Measurements from ENCODE around the gene PAX2.

PAX2 gene

DNA sequence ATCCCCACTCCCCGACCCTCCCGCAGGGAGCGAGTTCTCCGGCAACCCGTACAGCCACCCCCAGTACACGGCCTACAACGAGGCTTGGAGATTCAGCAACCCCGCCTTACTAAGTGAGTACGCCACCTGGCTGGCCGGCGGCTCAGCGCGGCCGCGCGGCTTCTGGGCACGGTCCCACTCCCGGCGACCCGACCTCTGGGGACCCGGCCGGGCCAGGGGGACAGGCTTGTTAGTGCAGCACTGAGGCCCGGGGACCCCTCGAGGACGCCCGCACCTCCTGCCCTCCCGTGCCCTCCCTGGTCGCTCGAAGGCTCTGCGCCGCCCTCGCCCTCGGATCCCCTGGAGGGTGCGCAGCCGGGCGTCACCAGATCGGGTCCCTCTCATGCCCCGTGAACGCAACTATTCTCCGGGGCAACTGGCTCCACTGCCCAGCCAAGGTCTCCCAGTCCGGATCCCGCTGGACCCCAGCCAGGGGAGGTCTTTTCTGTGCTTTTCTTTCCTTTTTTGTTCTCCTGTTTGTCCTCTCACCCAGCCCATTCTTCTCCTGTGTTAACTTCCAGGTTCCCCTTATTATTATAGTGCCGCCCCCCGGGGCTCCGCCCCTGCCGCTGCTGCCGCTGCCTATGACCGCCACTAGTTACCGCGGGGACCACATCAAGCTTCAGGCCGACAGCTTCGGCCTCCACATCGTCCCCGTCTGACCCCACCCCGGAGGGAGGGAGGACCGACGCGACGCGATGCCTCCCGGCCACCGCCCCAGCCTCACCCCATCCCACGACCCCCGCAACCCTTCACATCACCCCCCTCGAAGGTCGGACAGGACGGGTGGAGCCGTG, 81.8 kb downstream of the PAX2 start:
- Histone ChIP-seq H3K9me3 (ENCODE audit: control insufficient read depth, low read length) (no peaks in the 10 kb centered on the region), H3K27ac (ENCODE audit: insufficient read depth, low read length, poor library complexity, severe bottlenecking) (no peak overlapping the region), H3K36me3 (ENCODE audit: control insufficient read depth, insufficient read depth, low read length) (no peaks in the 10 kb centered on the region), H3K4me1 (ENCODE audit: control insufficient read depth, insufficient read depth, low read length, poor library complexity, severe bottlenecking) (peaks cover 34% of the 10 kb centered on the region), H3K27me3 (replicated peaks; ENCODE audit: control insufficient read depth, insufficient read depth, low read length, poor library complexity, severe bottlenecking) (peaks cover 68% of the 10 kb centered on the region), H3K4me3 (ENCODE audit: insufficient read depth, low read depth, low read length, poor library complexity, severe bottlenecking) (peak overlapping the region; percentile 51)
- DNase-seq, result no peak

- H3K36me3 ChIP-seq (ENCODE audit: control insufficient read depth, insufficient read depth, low read length), result no peaks in the 10 kb centered on the region
- H3K27me3 ChIP-seq (replicated peaks; ENCODE audit: control insufficient read depth, insufficient read depth, low read length, poor library complexity, severe bottlenecking), result peaks cover 63% of the 10 kb centered on the region
Measured at GRCh38 chr10:100827819-100828737, 82.7 kb downstream of the PAX2 start.

GRCh38 chr10:100828738-100829096, 83.3 kb downstream of the PAX2 start:
- H3K4me3 ChIP-seq (ENCODE audit: insufficient read depth, low read depth, low read length, poor library complexity, severe bottlenecking), result peak overlapping the region; percentile 51
- DNase-seq, result no peak
- no peak overlapping the region for H3K27ac ChIP-seq (ENCODE audit: insufficient read depth, low read length, poor library complexity, severe bottlenecking)
- peaks cover 63% of the 10 kb centered on the region for H3K27me3 ChIP-seq (replicated peaks; ENCODE audit: control insufficient read depth, insufficient read depth, low read length, poor library complexity, severe bottlenecking)
- H3K4me1 ChIP-seq (ENCODE audit: control insufficient read depth, insufficient read depth, low read length, poor library complexity, severe bottlenecking), result peaks cover 34% of the 10 kb centered on the region
- H3K36me3 ChIP-seq (ENCODE audit: control insufficient read depth, insufficient read depth, low read length), result no peaks in the 10 kb centered on the region
- H3K9me3 ChIP-seq (ENCODE audit: control insufficient read depth, low read length), result no peaks in the 10 kb centered on the region

More at GRCh38 chr10:100827819-100828737, 82.7 kb downstream of the PAX2 start:
- Histone ChIP-seq H3K27ac (ENCODE audit: insufficient read depth, low read length, poor library complexity, severe bottlenecking) (no peak overlapping the region), H3K4me3 (ENCODE audit: insufficient read depth, low read depth, low read length, poor library complexity, severe bottlenecking) (peak overlapping the region; percentile 51), H3K4me1 (ENCODE audit: control insufficient read depth, insufficient read depth, low read length, poor library complexity, severe bottlenecking) (peaks cover 34% of the 10 kb centered on the region), H3K9me3 (ENCODE audit: control insufficient read depth, low read length) (no peaks in the 10 kb centered on the region)
- DNase-seq, result no peak

DNA sequence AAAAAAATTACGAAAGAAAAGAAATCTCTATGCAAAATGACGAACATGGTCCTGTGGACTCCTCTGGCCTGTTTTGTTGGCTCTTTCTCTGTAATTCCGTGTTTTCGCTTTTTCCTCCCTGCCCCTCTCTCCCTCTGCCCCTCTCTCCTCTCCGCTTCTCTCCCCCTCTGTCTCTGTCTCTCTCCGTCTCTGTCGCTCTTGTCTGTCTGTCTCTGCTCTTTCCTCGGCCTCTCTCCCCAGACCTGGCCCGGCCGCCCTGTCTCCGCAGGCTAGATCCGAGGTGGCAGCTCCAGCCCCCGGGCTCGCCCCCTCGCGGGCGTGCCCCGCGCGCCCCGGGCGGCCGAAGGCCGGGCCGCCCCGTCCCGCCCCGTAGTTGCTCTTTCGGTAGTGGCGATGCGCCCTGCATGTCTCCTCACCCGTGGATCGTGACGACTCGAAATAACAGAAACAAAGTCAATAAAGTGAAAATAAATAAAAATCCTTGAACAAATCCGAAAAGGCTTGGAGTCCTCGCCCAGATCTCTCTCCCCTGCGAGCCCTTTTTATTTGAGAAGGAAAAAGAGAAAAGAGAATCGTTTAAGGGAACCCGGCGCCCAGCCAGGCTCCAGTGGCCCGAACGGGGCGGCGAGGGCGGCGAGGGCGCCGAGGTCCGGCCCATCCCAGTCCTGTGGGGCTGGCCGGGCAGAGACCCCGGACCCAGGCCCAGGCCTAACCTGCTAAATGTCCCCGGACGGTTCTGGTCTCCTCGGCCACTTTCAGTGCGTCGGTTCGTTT, 83.9 kb downstream of the PAX2 start:
- peak overlapping the region; percentile 51 for H3K4me3 ChIP-seq (ENCODE audit: insufficient read depth, low read depth, low read length, poor library complexity, severe bottlenecking)
- no peaks in the 10 kb centered on the region for H3K9me3 ChIP-seq (ENCODE audit: control insufficient read depth, low read length)
- no peak for DNase-seq
- peaks cover 63% of the 10 kb centered on the region for H3K27me3 ChIP-seq (replicated peaks; ENCODE audit: control insufficient read depth, insufficient read depth, low read length, poor library complexity, severe bottlenecking)
- peaks cover 34% of the 10 kb centered on the region for H3K4me1 ChIP-seq (ENCODE audit: control insufficient read depth, insufficient read depth, low read length, poor library complexity, severe bottlenecking)
- H3K27ac ChIP-seq (ENCODE audit: insufficient read depth, low read length, poor library complexity, severe bottlenecking), result no peak overlapping the region
- no peaks in the 10 kb centered on the region for H3K36me3 ChIP-seq (ENCODE audit: control insufficient read depth, insufficient read depth, low read length)

DNA sequence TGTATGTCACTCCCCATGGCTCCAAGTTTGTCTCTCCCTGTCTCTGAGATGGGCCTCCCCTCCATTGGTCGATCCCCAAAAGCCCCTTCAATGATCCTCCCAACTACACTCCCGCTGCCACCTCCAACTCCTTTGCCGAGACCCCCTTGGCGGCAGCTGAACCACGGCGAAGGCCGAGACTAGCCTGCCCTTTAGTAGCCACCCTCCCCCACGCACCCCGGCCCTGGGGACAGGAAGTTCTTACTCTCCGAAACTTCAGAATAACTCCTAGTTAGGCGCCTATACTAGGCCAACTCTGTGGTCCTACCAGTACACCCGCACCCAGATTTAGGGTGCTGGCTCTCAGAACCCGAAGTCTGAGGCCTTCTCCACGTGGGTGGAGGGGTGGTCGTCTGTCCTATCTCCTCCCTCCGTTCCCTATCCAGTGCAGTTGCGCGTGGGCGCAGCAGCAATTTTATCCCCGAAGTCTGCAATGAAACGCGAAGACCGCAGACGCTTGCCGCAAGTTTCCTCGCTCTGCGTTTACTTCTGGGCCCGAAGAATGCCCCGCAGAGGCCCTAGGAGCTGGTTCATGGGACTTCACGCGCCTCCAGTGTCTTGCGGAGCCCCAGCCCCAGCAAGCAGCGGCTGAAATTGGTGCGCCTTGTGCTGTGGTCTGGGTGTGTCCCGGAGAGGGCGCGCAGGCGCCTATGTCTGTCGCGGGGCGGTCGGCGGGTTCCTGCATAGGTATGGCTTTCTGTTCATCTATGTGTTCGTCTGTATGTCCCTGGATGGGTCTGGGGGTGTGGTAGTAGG, 84.7 kb downstream of the PAX2 start:
- no peaks in the 10 kb centered on the region for H3K9me3 ChIP-seq (ENCODE audit: control insufficient read depth, low read length)
- H3K36me3 ChIP-seq (ENCODE audit: control insufficient read depth, insufficient read depth, low read length), result no peaks in the 10 kb centered on the region
- H3K27ac ChIP-seq (ENCODE audit: insufficient read depth, low read length, poor library complexity, severe bottlenecking), result no peak overlapping the region
- peaks cover 34% of the 10 kb centered on the region for H3K4me1 ChIP-seq (ENCODE audit: control insufficient read depth, insufficient read depth, low read length, poor library complexity, severe bottlenecking)
- peaks cover 58% of the 10 kb centered on the region for H3K27me3 ChIP-seq (replicated peaks; ENCODE audit: control insufficient read depth, insufficient read depth, low read length, poor library complexity, severe bottlenecking)
- no peak overlapping the region for H3K4me3 ChIP-seq (ENCODE audit: insufficient read depth, low read depth, low read length, poor library complexity, severe bottlenecking)
- no peak for DNase-seq

DNA sequence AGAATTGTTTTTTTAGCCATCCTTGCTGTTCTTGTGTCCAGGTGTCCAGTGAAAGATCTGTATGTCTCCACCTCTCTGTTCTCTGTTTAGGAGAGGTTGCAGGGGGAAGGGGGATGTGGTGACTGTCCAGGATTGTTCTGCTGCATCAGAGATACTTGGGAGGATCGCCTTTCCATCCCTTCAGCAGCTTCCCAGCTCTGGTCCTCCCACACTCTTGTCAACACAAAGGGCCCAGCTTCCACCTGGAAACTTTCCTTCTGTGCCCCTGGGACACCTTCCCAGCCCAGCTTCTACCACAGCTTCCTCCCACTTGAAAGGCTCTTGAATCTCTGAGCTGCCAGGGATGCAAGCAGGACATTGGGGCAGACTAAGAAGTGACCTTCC, 85.3 kb downstream of the PAX2 start:
- no peak overlapping the region for H3K27ac ChIP-seq (ENCODE audit: insufficient read depth, low read length, poor library complexity, severe bottlenecking)
- peaks cover 34% of the 10 kb centered on the region for H3K4me1 ChIP-seq (ENCODE audit: control insufficient read depth, insufficient read depth, low read length, poor library complexity, severe bottlenecking)
- H3K9me3 ChIP-seq (ENCODE audit: control insufficient read depth, low read length), result no peaks in the 10 kb centered on the region
- peaks cover 54% of the 10 kb centered on the region for H3K27me3 ChIP-seq (replicated peaks; ENCODE audit: control insufficient read depth, insufficient read depth, low read length, poor library complexity, severe bottlenecking)
- H3K36me3 ChIP-seq (ENCODE audit: control insufficient read depth, insufficient read depth, low read length), result no peaks in the 10 kb centered on the region
- H3K4me3 ChIP-seq (ENCODE audit: insufficient read depth, low read depth, low read length, poor library complexity, severe bottlenecking), result no peak overlapping the region
- no peak for DNase-seq

DNA sequence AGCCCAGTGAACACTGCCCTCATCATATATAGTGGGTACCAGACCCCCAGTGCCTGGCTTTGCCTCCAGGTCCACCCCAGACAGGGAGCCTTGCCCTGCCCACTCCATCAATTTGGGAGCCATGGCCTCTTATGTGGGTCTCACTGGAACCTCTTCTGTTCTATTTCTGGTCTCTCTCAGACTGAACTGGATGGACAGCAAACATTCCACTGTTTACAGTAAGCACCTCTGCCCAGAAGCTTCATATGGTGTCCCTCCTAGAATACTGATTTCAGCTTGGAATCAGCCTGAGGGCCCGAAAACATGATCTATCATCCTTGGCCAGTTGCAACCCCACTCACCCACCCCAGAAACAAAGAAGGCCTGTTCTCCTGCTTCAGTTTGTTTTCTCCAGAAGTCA, 86.4 kb downstream of the PAX2 start:
- Histone ChIP-seq H3K4me1 (ENCODE audit: control insufficient read depth, insufficient read depth, low read length, poor library complexity, severe bottlenecking) (peaks cover 27% of the 10 kb centered on the region), H3K36me3 (ENCODE audit: control insufficient read depth, insufficient read depth, low read length) (no peaks in the 10 kb centered on the region), H3K4me3 (ENCODE audit: insufficient read depth, low read depth, low read length, poor library complexity, severe bottlenecking) (no peak overlapping the region), H3K27ac (ENCODE audit: insufficient read depth, low read length, poor library complexity, severe bottlenecking) (no peak overlapping the region), H3K9me3 (ENCODE audit: control insufficient read depth, low read length) (no peaks in the 10 kb centered on the region), H3K27me3 (replicated peaks; ENCODE audit: control insufficient read depth, insufficient read depth, low read length, poor library complexity, severe bottlenecking) (peaks cover 50% of the 10 kb centered on the region)
- DNase-seq, result no peak

GRCh38 chr10:100835810-100836209, 90.4 kb downstream of the PAX2 start:
- Histone ChIP-seq H3K9me3 (ENCODE audit: control insufficient read depth, low read length) (no peaks in the 10 kb centered on the region), H3K4me3 (ENCODE audit: insufficient read depth, low read depth, low read length, poor library complexity, severe bottlenecking) (no peak overlapping the region), H3K36me3 (ENCODE audit: control insufficient read depth, insufficient read depth, low read length) (no peaks in the 10 kb centered on the region), H3K4me1 (ENCODE audit: control insufficient read depth, insufficient read depth, low read length, poor library complexity, severe bottlenecking) (no peaks in the 10 kb centered on the region), H3K27ac (ENCODE audit: insufficient read depth, low read length, poor library complexity, severe bottlenecking) (no peak overlapping the region), H3K27me3 (replicated peaks; ENCODE audit: control insufficient read depth, insufficient read depth, low read length, poor library complexity, severe bottlenecking) (peaks cover 16% of the 10 kb centered on the region)
- no peak for DNase-seq

DNA sequence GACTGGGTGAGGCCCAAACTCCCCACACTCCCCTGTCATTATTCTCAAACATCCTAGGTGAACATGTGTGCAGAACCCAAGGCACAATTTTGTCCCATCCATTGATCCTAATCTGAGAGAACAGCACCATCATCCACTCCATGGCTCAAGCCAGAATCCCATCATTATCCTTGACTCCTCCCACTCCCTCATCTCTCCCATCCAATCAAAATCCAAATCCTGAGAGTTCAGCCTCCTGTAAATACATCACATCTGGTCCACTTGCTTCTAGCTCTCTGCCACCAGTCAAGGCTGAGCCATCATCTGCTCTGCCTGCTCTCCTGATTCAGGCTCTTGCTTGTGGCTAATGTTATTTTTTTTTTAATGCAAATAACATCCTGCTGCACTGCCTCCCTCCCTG, 91.5 kb downstream of the PAX2 start:
- DNase-seq, result no peak
- H3K4me3 ChIP-seq (ENCODE audit: insufficient read depth, low read depth, low read length, poor library complexity, severe bottlenecking), result no peak overlapping the region
- H3K9me3 ChIP-seq (ENCODE audit: control insufficient read depth, low read length), result no peaks in the 10 kb centered on the region
- peaks cover 5% of the 10 kb centered on the region for H3K27me3 ChIP-seq (replicated peaks; ENCODE audit: control insufficient read depth, insufficient read depth, low read length, poor library complexity, severe bottlenecking)
- no peaks in the 10 kb centered on the region for H3K4me1 ChIP-seq (ENCODE audit: control insufficient read depth, insufficient read depth, low read length, poor library complexity, severe bottlenecking)
- H3K27ac ChIP-seq (ENCODE audit: insufficient read depth, low read length, poor library complexity, severe bottlenecking), result no peak overlapping the region
- H3K36me3 ChIP-seq (ENCODE audit: control insufficient read depth, insufficient read depth, low read length), result no peaks in the 10 kb centered on the region
